H1 (cell line): ENCODE measurements around the gene HMOX2. TPM values are rescaled to one million over a fixed set of nuclear protein-coding genes. Genes with fewer than 3 reads are reported as not detected.

Experiments used
- CTCF ChIA-PET: fragments of 300-600 bp; sonication (Branson Sonifier 250); formaldehyde crosslinking; loops from one replicate; lab custom pipeline; 2021; ENCODE audit not compliant: partially characterized antibody; lab: Charles Lee
- POLR2A ChIA-PET: fragments of 300-600 bp; sonication (Branson Sonifier 250); formaldehyde crosslinking; loops from one replicate; lab custom pipeline; 2021; ENCODE audit warnings: inconsistent platforms; ENCODE audit not compliant: partially characterized antibody; lab: Charles Lee
- DNase-seq, 2 experiments: peaks; one replicate each; pipeline versions ENCODE4 v3.0.0 to v3.0.0-alpha.2; 2010 to 2022; ENCODE audit warnings: low spot score in 2 of 2, low read depth in 1 of 2, mixed read lengths in 1 of 2
- FAIRE-seq: peaks from 2 replicates; lab custom pipeline; 2011; peaks lifted over from hg19 to GRCh38; lab: Jason Lieb, UNC
- H2AFZ ChIP-seq: 2 replicates; pipeline ENCODE4 v1.8.1; 2012; ENCODE audit warnings: low read length, inconsistent platforms
- H2AK5ac ChIP-seq: 2 replicates; pipeline ENCODE4 v1.6.1; 2013; ENCODE audit warnings: low read depth, low read length
- H2BK120ac ChIP-seq: replicated peaks from 2 replicates; pipeline ENCODE3; 2013; ENCODE audit warnings: low read depth, low read length, inconsistent platforms
- H2BK12ac ChIP-seq: 2 replicates; pipeline ENCODE4 v1.6.1; 2013; ENCODE audit warnings: low read depth, low read length
- H2BK15ac ChIP-seq: 2 replicates; pipeline ENCODE4 v1.6.1; 2013; ENCODE audit warnings: low read length
- H2BK20ac ChIP-seq: 2 replicates; pipeline ENCODE4 v1.6.1; 2013; ENCODE audit warnings: low read length
- H2BK5ac ChIP-seq: 2 replicates; pipeline ENCODE4 v1.6.1; 2013; ENCODE audit warnings: low read depth, low read length
- H3K14ac ChIP-seq: 2 replicates; pipeline ENCODE4 v1.6.1; 2013; ENCODE audit warnings: inconsistent platforms; ENCODE audit not compliant: insufficient read length
- H3K18ac ChIP-seq: 2 replicates; pipeline ENCODE4 v1.6.1; 2013; ENCODE audit warnings: low read length; ENCODE audit errors: extremely low read depth
- H3K23ac ChIP-seq: 2 replicates; pipeline ENCODE4 v1.6.1; 2013; ENCODE audit warnings: inconsistent platforms; ENCODE audit not compliant: insufficient read length
- H3K23me2 ChIP-seq: 2 replicates; pipeline ENCODE4 v1.6.1; 2013; ENCODE audit warnings: low read depth, low read length
- H3K27ac ChIP-seq: 2 replicates; pipeline ENCODE4 v1.6.1; 2011; ENCODE audit warnings: low read depth, low read length, inconsistent platforms
- H3K27me3 ChIP-seq, 4 experiments: replicated peaks in 1 of 4; 1 replicate in 1 of 4; 2 replicates in 3 of 4; pipeline versions ENCODE4 v1.6.1 to v1.8.1; 2011 to 2013; ENCODE audit warnings: low read length in 3 of 4, mild to moderate bottlenecking in 3 of 4, inconsistent platforms in 2 of 4, mixed read lengths in 2 of 4, moderate library complexity in 1 of 4; ENCODE audit not compliant: control insufficient read depth in 3 of 4, insufficient read depth in 3 of 4; ENCODE audit errors: extremely low read depth in 1 of 4
- H3K36me3 ChIP-seq, 4 experiments: 2 replicates each; pipeline versions ENCODE4 v1.6.1 to v1.8.1; 2011 to 2013; ENCODE audit warnings: mild to moderate bottlenecking in 4 of 4, low read length in 3 of 4, moderate library complexity in 2 of 4, control low read depth in 1 of 4, inconsistent platforms in 1 of 4; ENCODE audit not compliant: insufficient read depth in 4 of 4, control insufficient read depth in 2 of 4
- H3K4ac ChIP-seq: replicated peaks from 2 replicates; pipeline ENCODE3; 2013; ENCODE audit warnings: low read length, low read depth, mixed read lengths, inconsistent platforms; ENCODE audit not compliant: insufficient read length
- H3K4me1 ChIP-seq, 4 experiments: replicated peaks in 1 of 4; 1 replicate in 1 of 4; 2 replicates in 3 of 4; pipeline versions ENCODE4 v1.6.1 to v1.8.1; 2011 to 2013; ENCODE audit warnings: low read length in 3 of 4, inconsistent platforms in 2 of 4, mixed read lengths in 1 of 4; ENCODE audit not compliant: insufficient read depth in 4 of 4, control insufficient read depth in 3 of 4
- H3K4me2 ChIP-seq, 2 experiments: 2 replicates each; pipeline versions ENCODE4 v1.6.1 to v1.8.1; 2011 to 2013; ENCODE audit warnings: low read depth in 2 of 2, low read length in 2 of 2, control low read depth in 1 of 2, inconsistent platforms in 1 of 2, mild to moderate bottlenecking in 1 of 2; ENCODE audit not compliant: insufficient read depth in 1 of 2
- H3K4me3 ChIP-seq, 4 experiments: fragments of 200-600, 300-600 bp in 1 of 4; sonication (generic), shearing (Covaris generic), sonication (Bioruptor Twin) in 1 of 4; 2 replicates each; pipeline versions ENCODE4 v1.5.1 to v1.8.1; 2011 to 2016; ENCODE audit warnings: low read length in 4 of 4, low read depth in 3 of 4, control low read depth in 2 of 4, inconsistent platforms in 2 of 4, mild to moderate bottlenecking in 2 of 4, mixed read lengths in 1 of 4, moderate library complexity in 1 of 4; ENCODE audit not compliant: insufficient read depth in 2 of 4; ENCODE audit errors: extremely low read depth in 1 of 4
- H3K56ac ChIP-seq: replicated peaks from 2 replicates; pipeline ENCODE3; 2013; ENCODE audit warnings: low read depth, mild to moderate bottlenecking, mixed read lengths, low read length, inconsistent platforms; ENCODE audit not compliant: insufficient read length
- H3K79me1 ChIP-seq: 2 replicates; pipeline ENCODE4 v1.6.1; 2013; ENCODE audit warnings: low read depth, low read length, control low read depth
- H3K79me2 ChIP-seq, 2 experiments: 2 replicates each; pipeline versions ENCODE4 v1.6.1 to v1.8.1; 2012 to 2013; ENCODE audit warnings: low read length in 2 of 2, mild to moderate bottlenecking in 2 of 2, inconsistent platforms in 1 of 2; ENCODE audit not compliant: insufficient read depth in 2 of 2, control insufficient read depth in 1 of 2
- H3K9ac ChIP-seq, 4 experiments: replicated peaks in 1 of 4; 1 replicate in 1 of 4; 2 replicates in 3 of 4; pipeline versions ENCODE4 v1.6.1 to v1.8.1; 2011 to 2013; ENCODE audit warnings: low read depth in 3 of 4, low read length in 3 of 4, control low read depth in 2 of 4, mild to moderate bottlenecking in 2 of 4, moderate library complexity in 2 of 4, inconsistent platforms in 1 of 4; ENCODE audit errors: extremely low read depth in 1 of 4
- H3K9me3 ChIP-seq, 2 experiments: 2 replicates each; pipeline versions ENCODE4 v1.6.1 to v1.8.1; 2012 to 2013; ENCODE audit warnings: mild to moderate bottlenecking in 2 of 2, moderate library complexity in 2 of 2, control low read depth in 1 of 2, inconsistent platforms in 1 of 2, low read depth in 1 of 2, low read length in 1 of 2, mixed read lengths in 1 of 2; ENCODE audit not compliant: insufficient read depth in 2 of 2
- H4K20me1 ChIP-seq, 2 experiments: replicated peaks in 1 of 2; 2 replicates each; pipeline versions ENCODE3 to v1.8.1; 2011 to 2013; ENCODE audit warnings: inconsistent platforms in 2 of 2, low read length in 2 of 2, mild to moderate bottlenecking in 1 of 2; ENCODE audit not compliant: insufficient read depth in 2 of 2, control insufficient read depth in 1 of 2
- H4K5ac ChIP-seq: 2 replicates; pipeline ENCODE4 v1.6.1; 2013; ENCODE audit warnings: low read length, low read depth, mixed read lengths, inconsistent platforms; ENCODE audit not compliant: insufficient read length
- H4K8ac ChIP-seq: 2 replicates; pipeline ENCODE4 v1.8.0; 2013; ENCODE audit warnings: mild to moderate bottlenecking, moderate library complexity, low read length, inconsistent platforms; ENCODE audit not compliant: insufficient read depth; ENCODE audit errors: extremely low read depth
- H4K91ac ChIP-seq: replicated peaks from 2 replicates; pipeline ENCODE3; 2013; ENCODE audit warnings: low read length, mixed read lengths, inconsistent platforms; ENCODE audit not compliant: insufficient read length
- ASH2L ChIP-seq: fragments of 200-600, 300-600 bp; sonication (generic); IDR thresholded peaks from one replicate; pipeline ENCODE4 v1.7.1; 2017; ENCODE audit warnings: low read length
- CBX8 ChIP-seq: fragments of 300-800, 300-1000 bp; sonication (generic); IDR thresholded peaks from 2 replicates; pipeline ENCODE4 v1.7.1; 2016; ENCODE audit warnings: low read depth, low read length, borderline replicate concordance
- EGR1 ChIP-seq: IDR thresholded peaks from 2 replicates; pipeline ENCODE4 v1.6.1; 2011; ENCODE audit warnings: low read depth, low read length, borderline replicate concordance
- EZH2 ChIP-seq: fragments of 200-600 bp; sonication (generic); IDR thresholded peaks from 2 replicates; pipeline ENCODE4 v1.7.1; 2012; ENCODE audit warnings: low read depth, mild to moderate bottlenecking, moderate library complexity, low read length, inconsistent platforms; ENCODE audit not compliant: severe bottlenecking
- GTF2F1 ChIP-seq: IDR thresholded peaks from 2 replicates; pipeline ENCODE4 v1.6.1; 2012; ENCODE audit warnings: low read depth, low read length, improper control_type of control experiment, borderline replicate concordance
- JUND ChIP-seq: IDR thresholded peaks from 2 replicates; pipeline ENCODE4 v1.6.1; 2011; ENCODE audit warnings: mild to moderate bottlenecking, improper control_type of control experiment, low read length
- NANOG ChIP-seq: IDR thresholded peaks from 2 replicates; pipeline ENCODE4 v1.6.1; 2011; ENCODE audit warnings: low read length, low read depth, mild to moderate bottlenecking, inconsistent platforms; ENCODE audit not compliant: insufficient read depth, poor library complexity, severe bottlenecking
- POLR2A ChIP-seq, 2 experiments: IDR thresholded peaks; 1 replicate in 1 of 2; 2 replicates in 1 of 2; pipeline ENCODE4 v1.6.1; 2011; ENCODE audit warnings: low read depth in 2 of 2, low read length in 2 of 2, mild to moderate bottlenecking in 2 of 2; ENCODE audit errors: control extremely low read depth in 1 of 2
- POLR2AphosphoS5 ChIP-seq: IDR thresholded peaks from 2 replicates; pipeline ENCODE4 v1.6.1; 2011; ENCODE audit warnings: low read depth, low read length
- RBBP5 ChIP-seq: IDR thresholded peaks from 2 replicates; pipeline ENCODE4 v1.7.1; 2012; ENCODE audit warnings: low read depth, mild to moderate bottlenecking, inconsistent platforms, low read length, moderate library complexity, borderline replicate concordance
- RFX5 ChIP-seq: IDR thresholded peaks from 2 replicates; pipeline ENCODE4 v1.6.1; 2011; ENCODE audit warnings: low read depth, low read length, improper control_type of control experiment, borderline replicate concordance
- TAF7 ChIP-seq: optimal IDR thresholded peaks from 2 replicates; pipeline ENCODE3; 2011; ENCODE audit warnings: low read depth, mild to moderate bottlenecking, inconsistent platforms, low read length, moderate library complexity, borderline replicate concordance
- YY1 ChIP-seq: IDR thresholded peaks from 2 replicates; pipeline ENCODE4 v1.6.1; 2011; ENCODE audit warnings: low read depth, mild to moderate bottlenecking, low read length
- WGBS, 2 experiments: shearing (Covaris generic) in 1 of 2; methylation state at CpG; one replicate each; pipeline versions ENCODE4 v1.1.6 to v1.1.7; 2013 to 2015; ENCODE audit warnings: low lambda C conversion rate in 2 of 2, mixed read lengths in 2 of 2, inconsistent platforms in 1 of 2, low coverage in 1 of 2, missing lambda C conversion rate in 1 of 2; ENCODE audit not compliant: insufficient replicate concordance in 2 of 2, insufficient coverage in 1 of 2, insufficient read length in 1 of 2; ENCODE audit errors: extremely low coverage in 1 of 2, missing lambda C conversion rate in 1 of 2; 5-methylcytosine and 5-hydroxymethylcytosine counted together
- polyA plus RNA-seq, 7 experiments: library from polyadenylated mRNA; depleted of rRNA in 3 of 7; stranded (reverse) in 5 of 7; unstranded in 2 of 7; fragments of >200 nt in 5 of 7; fragments of 200-250 nt in 2 of 7; gene quantifications; 1 replicate in 5 of 7; 2 replicates in 1 of 7; 4 replicates in 1 of 7; pipeline versions ENCODE4 v1.2.1 to v1.2.3, GENCODE V29; 2011 to 2013; ENCODE audit warnings: missing spikeins in 2 of 7, mixed read lengths in 2 of 7
- total RNA-seq: library from RNA; stranded (reverse); fragmentation: NEBNext Ultra II Directional; extraction: Animal tissue kit (Norgen Biotek cat#: 25700); gene quantifications from 2 replicates; pipeline ENCODE4 v1.2.1, GENCODE V29; 2021

Gene HMOX2
- total and polyA plus RNA-seq, 2 of the 8 experiments (the other 6 are each of a cell fraction or from before 2014, with no cell fraction given): 36.5 to 48.4 TPM

- CTCF ChIA-PET: interaction anchor here (0.9 to 35.4 kb wide), 7 partner anchors 8 to 161 kb away, joined by 3 to 968 read pairs (median 4); partner anchors contain the start of genes C16orf96 and CDIP1
- H3K18ac ChIP-seq: no peak overlapping the region
- H3K56ac ChIP-seq: no peak overlapping the region
- 92% methylated on average over 4 of the region's 4 CpGs; no CpG with 5 or more reads in 1 of the 2 experiments for WGBS, 2 experiments
- H2BK5ac ChIP-seq: no peak overlapping the region
- H4K20me1 ChIP-seq: no peaks in the 10 kb centered on the region
- FAIRE-seq (no peak), DNase-seq (no peak)
- no peaks in the 10 kb centered on the region for H3K27me3 ChIP-seq
- H2AK5ac ChIP-seq: no peak overlapping the region
- H3K23ac ChIP-seq: no peak overlapping the region
- no peak overlapping the region for H2BK12ac ChIP-seq
- no peak overlapping the region for H2BK20ac ChIP-seq
- H3K79me2 ChIP-seq: peaks cover 0 to 3% of the 10 kb centered on the region in 2 experiments; a peak in 1 of 4 replicates
- no peak overlapping the region for H2AFZ ChIP-seq
- H4K5ac ChIP-seq: no peak overlapping the region
- no peaks in the 10 kb centered on the region; a peak in 1 of 8 replicates for H3K36me3 ChIP-seq
- H3K23me2 ChIP-seq: no peaks in the 10 kb centered on the region
- no peak overlapping the region for H3K9ac ChIP-seq
- H4K91ac ChIP-seq: no peak overlapping the region
- TF ChIP-seq RBBP5 (no peak), TAF7 (no peak), RFX5 (no peak), EGR1 (no peak), POLR2A (IDR thresholded peaks at IDR 0.05; ENCODE audit: control extremely low read depth in 1 of 2, low read depth in 2 of 2, low read length in 2 of 2) (no peak), POLR2AphosphoS5 (no peak), EZH2 (no peak), JUND (no peak), NANOG (no peak), CBX8 (no peak), GTF2F1 (no peak), YY1 (no peak), ASH2L (no peak)
- H3K27ac ChIP-seq: no peak overlapping the region
- H3K9me3 ChIP-seq: no peaks in the 10 kb centered on the region
- H2BK120ac ChIP-seq: no peak overlapping the region
- no peak overlapping the region for H3K4me3 ChIP-seq
- H2BK15ac ChIP-seq: no peak overlapping the region
- H3K4me2 ChIP-seq: no peak overlapping the region
- no peak overlapping the region for H3K14ac ChIP-seq
- no peaks in the 10 kb centered on the region for H3K4me1 ChIP-seq
- H3K4ac ChIP-seq: no peak overlapping the region
- POLR2A ChIA-PET: interaction anchor here (0.9 kb wide), 2 partner anchors 12 to 25 kb away, joined by 3 read pairs; no protein-coding TSS in a partner anchor
- H4K8ac ChIP-seq: no peak overlapping the region
- H3K79me1 ChIP-seq: no peaks in the 10 kb centered on the region; the same call in 1 of the 2 replicates
Observed at GRCh38 chr16:4499196-4499555, 23.0 kb downstream of the HMOX2 start.
